ENCODE results near the gene SLC15A3.
"Not testable (repeated sequence)": the region's sequence is repeated elsewhere in the genome, so short reads cannot be mapped to it uniquely, and the experiment has no call there.

The SLC15A3 gene

GRCh38 chr11:60984149-60984548 is 32.2 kb upstream of the SLC15A3 start:
- Mint-ChIP-seq H3K4me1 (peaks cover 91% of the 10 kb centered on the region), H3K4me3 (peak overlapping the region; percentile 91), H3K9me3 (no peaks in the 10 kb centered on the region), H3K27ac (peak overlapping the region; percentile 98), H3K27me3 (no peaks in the 10 kb centered on the region), H3K36me3 (peaks cover 33% of the 10 kb centered on the region)

- no peaks in the 10 kb centered on the region for H3K27me3 Mint-ChIP-seq
- peaks cover 89% of the 10 kb centered on the region for H3K4me1 Mint-ChIP-seq
These were observed 30.2 kb upstream of the SLC15A3 start for GRCh38 chr11:60982184-60982583.

DNA sequence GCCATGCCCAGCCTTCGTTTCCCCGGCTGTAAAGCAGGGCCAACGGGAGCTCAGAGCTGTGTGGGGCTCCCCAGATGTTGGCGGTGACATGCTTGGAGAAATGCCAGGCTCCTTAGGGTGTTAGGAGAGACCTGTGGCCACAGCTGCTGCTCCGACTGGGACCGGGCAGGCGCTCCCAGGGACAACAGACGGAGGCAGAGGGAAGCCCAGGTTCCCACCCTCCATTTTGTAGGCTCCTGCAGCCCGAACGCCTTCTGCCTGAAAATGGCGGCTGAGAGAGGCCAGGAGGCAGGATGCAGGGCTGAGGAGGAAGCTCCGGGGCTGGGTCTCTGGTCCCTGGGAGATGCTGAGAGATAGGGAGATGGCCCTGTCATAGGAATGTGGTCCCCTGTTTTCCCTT is 29.5 kb upstream of the SLC15A3 start:
- no peaks in the 10 kb centered on the region for H3K9me3 Mint-ChIP-seq
- H3K27me3 Mint-ChIP-seq, result no peaks in the 10 kb centered on the region
- H3K4me3 Mint-ChIP-seq, result peak overlapping the region; percentile 91
- H3K27ac Mint-ChIP-seq, result peak overlapping the region; percentile 91
- peaks cover 89% of the 10 kb centered on the region for H3K4me1 Mint-ChIP-seq
- peaks cover 44% of the 10 kb centered on the region for H3K36me3 Mint-ChIP-seq

More at GRCh38 chr11:60982184-60982583, 30.2 kb upstream of the SLC15A3 start:
- Mint-ChIP-seq H3K9me3 (no peaks in the 10 kb centered on the region), H3K36me3 (peaks cover 41% of the 10 kb centered on the region), H3K27ac (peak overlapping the region; percentile 98), H3K4me3 (peak overlapping the region; percentile 91)

DNA sequence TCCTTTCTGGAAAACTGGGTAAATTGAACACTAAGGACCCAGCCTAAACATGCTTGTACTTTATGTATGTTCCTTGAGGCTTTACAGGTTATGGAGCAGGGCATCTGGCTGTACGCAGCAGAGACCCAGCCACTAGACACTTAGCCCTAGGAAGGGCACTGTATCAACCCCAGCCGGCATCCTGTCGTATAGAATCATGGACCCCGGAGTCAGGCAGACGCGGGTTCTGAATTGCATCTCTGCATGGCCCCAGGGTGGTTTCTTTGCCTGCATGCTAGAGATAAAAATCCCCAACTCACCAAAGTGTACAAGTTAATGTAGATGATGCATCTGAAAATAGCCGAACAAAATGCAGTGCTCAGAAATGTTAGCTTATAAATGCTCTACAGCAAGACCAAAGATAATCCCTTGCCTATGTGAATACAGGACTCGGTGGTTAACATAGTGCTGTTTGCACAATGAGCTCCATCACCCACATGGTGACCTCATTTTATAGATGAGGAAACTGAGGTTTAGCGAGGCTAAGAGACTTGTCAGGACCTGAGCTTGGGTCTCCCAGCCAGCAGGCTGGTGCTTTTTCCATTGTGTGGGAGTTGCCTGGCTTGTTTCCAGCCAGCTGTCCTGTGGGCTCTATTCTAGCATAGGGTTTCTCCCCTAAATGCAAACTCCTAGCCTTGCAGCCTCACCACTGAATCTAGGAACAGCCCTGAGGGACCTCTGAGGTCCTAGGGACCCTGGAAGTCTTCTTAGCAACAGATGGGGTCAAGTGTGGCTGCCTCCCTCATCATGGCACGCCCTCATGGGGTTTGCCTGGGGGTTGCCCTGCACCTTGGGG is 26.8 kb upstream of the SLC15A3 start:
- Mint-ChIP-seq H3K4me3 (peak overlapping the region; percentile 99), H3K36me3 (peaks cover 53% of the 10 kb centered on the region), H3K9me3 (no peaks in the 10 kb centered on the region), H3K27me3 (no peaks in the 10 kb centered on the region), H3K27ac (peak overlapping the region; percentile 97), H3K4me1 (peaks cover 78% of the 10 kb centered on the region)

GRCh38 chr11:60977836-60978235 is 25.9 kb upstream of the SLC15A3 start:
- peak overlapping the region; percentile 99 for H3K4me3 Mint-ChIP-seq
- peaks cover 69% of the 10 kb centered on the region for H3K4me1 Mint-ChIP-seq
- H3K36me3 Mint-ChIP-seq, result peaks cover 52% of the 10 kb centered on the region
- H3K27ac Mint-ChIP-seq, result peak overlapping the region; percentile 97
- no peaks in the 10 kb centered on the region for H3K27me3 Mint-ChIP-seq
- no peaks in the 10 kb centered on the region for H3K9me3 Mint-ChIP-seq

DNA sequence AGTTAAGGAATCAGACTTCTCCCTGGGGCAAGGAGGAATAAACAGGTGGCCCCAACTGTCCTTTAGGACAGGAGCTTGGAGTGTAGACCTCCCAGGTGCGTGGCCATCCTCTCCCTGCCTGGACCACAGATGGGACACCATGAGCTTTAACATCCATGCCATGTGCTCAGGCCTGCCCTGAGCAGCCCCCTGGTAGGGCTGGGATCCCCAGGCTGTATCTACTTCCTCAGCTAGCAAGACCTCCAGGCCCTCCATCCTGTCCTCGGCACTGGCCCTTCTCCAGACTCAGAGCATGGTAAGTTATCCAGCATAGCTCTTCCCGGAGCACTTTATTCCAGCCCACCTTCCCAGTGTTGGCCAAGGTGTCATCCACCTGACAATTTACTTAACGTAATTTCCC is 25.2 kb upstream of the SLC15A3 start:
- H3K4me1 Mint-ChIP-seq, result peaks cover 63% of the 10 kb centered on the region
- H3K27ac Mint-ChIP-seq, result peak overlapping the region; percentile 97
- H3K9me3 Mint-ChIP-seq, result no peaks in the 10 kb centered on the region
- H3K27me3 Mint-ChIP-seq, result no peaks in the 10 kb centered on the region
- H3K36me3 Mint-ChIP-seq, result peaks cover 56% of the 10 kb centered on the region
- peak overlapping the region; percentile 99 for H3K4me3 Mint-ChIP-seq

DNA sequence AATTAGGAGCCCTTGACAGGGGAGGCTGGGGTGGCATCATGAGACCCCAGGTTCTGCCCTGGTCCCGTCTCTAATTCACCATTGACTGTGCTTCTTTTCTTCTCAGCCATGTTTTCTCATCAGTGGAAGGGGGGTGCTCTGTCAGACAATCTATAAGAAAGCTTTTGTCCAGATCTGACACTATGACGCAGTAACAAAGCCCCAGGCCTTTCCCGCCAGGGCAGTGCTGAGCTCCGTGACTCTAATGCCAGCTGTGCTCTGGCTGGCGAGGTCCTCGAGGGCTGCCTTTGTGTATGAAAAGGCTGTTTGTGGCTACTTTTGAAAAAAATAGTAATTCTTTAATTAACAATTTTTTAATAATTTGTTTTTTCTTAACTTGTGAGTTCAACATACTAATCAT is 22.8 kb upstream of the SLC15A3 start:
- H3K4me1 Mint-ChIP-seq, result peaks cover 55% of the 10 kb centered on the region
- H3K4me3 Mint-ChIP-seq, result peak overlapping the region; percentile 99
- peak overlapping the region; percentile 99 for H3K27ac Mint-ChIP-seq
- no peaks in the 10 kb centered on the region for H3K27me3 Mint-ChIP-seq
- H3K36me3 Mint-ChIP-seq, result peaks cover 50% of the 10 kb centered on the region
- no peaks in the 10 kb centered on the region for H3K9me3 Mint-ChIP-seq

GRCh38 chr11:60974316-60974715 is 22.3 kb upstream of the SLC15A3 start:
- not testable (repeated sequence) for H3K27me3 Mint-ChIP-seq, H3K9me3 Mint-ChIP-seq
- peak overlapping the region; percentile 99 for H3K4me3 Mint-ChIP-seq
- peak overlapping the region; percentile 99 for H3K27ac Mint-ChIP-seq
- peaks cover 53% of the 10 kb centered on the region for H3K4me1 Mint-ChIP-seq
- H3K36me3 Mint-ChIP-seq, result peaks cover 50% of the 10 kb centered on the region

DNA sequence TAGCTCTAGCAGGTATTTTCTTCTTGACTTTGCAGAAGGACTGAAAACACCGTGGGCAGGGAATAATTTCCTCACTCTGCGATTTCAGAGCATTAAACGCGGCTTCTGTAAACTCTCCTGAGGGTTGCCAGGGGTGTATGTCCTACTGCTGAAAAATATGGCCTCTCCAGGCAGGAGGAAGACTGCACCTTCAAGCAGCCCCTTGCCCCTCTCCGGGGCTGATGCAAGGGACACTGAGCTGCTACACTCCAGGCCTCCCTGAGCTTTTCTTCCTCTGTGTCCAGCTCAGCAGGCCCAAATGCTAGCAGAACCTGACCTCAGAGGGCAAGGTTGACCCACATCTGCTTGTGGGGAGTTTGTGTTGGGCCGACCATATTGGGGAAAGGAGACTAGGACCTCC is 21.7 kb upstream of the SLC15A3 start:
- Mint-ChIP-seq H3K27me3 (no peaks in the 10 kb centered on the region), H3K9me3 (no peaks in the 10 kb centered on the region)

DNA sequence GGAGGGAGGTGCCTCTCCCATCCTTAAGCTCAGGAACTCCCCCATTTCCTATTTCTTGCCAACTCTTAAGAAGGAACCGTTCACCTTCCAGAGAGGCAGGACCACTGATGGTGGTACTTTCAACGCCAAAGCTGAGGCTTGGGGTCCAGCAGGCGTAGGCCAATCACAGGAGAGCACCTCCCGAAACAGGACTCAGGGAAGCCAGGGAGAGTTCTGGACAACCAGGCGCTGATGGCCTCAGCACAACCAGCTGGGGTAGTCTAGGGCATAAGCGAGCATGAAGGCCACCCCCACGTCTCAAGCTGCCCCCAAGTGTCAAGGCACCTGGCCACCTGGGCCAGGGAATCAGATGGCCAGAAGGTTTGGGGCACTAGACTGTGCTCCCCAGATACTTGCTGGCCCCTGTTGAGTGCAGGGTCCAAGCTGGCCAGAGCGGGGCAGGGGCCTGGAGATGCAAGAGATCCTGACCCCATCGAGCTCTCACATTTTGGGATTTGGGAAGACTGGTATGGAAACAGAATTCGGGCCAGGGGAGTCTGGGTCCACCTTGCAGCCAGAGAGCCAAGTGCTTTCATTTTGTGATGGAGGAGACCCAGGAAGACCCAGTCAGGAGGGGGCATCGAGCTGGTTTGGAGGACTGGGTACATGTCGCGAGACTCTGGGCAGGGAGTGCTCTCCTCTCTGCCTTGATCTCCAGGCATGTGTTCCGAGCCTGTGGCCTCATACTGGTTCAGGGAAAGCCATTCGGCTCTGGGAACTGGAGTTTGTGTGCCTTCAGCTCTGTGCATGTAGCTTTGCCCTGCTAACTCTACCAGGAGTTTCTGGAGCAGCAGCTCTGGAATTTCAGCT is 20.4 kb upstream of the SLC15A3 start:
- Mint-ChIP-seq H3K36me3 (peaks cover 40% of the 10 kb centered on the region), H3K4me1 (peaks cover 35% of the 10 kb centered on the region), H3K4me3 (peak overlapping the region; percentile 99), H3K27ac (peak overlapping the region; percentile 99), H3K9me3 (no peaks in the 10 kb centered on the region), H3K27me3 (no peaks in the 10 kb centered on the region)

More for the DNA sequence above, 21.7 kb upstream of the SLC15A3 start:
- peaks cover 47% of the 10 kb centered on the region for H3K36me3 Mint-ChIP-seq
- peak overlapping the region; percentile 99 for H3K27ac Mint-ChIP-seq
- H3K4me1 Mint-ChIP-seq, result peaks cover 47% of the 10 kb centered on the region
- H3K4me3 Mint-ChIP-seq, result peak overlapping the region; percentile 99

DNA sequence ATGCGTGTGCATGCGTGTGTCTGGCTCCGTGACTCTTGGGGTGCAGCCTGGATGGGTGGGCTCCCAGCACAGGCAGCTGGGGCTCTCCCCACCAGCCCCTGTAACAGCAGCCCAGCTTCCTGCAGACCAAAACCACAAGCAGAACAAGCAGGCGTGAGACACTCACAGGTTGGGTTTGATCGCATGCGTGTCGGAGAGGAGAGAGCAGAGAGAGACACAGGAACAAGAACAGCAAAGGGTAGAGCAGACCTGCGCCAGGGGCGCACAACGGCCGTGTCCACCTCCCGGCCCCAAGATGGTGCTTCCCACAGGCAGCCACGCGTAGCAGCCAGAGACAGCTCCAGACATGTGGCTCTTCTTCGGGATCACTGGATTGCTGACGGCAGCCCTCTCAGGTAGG is 19.5 kb upstream of the SLC15A3 start, which contains the start of gene CD6:
TSS of gene CD6 (plus strand) at position 161 of the 400 bp plus-strand sequence. CDS start at position 347, 186 bp downstream.
- Mint-ChIP-seq H3K36me3 (peaks cover 33% of the 10 kb centered on the region), H3K4me1 (peaks cover 27% of the 10 kb centered on the region), H3K27me3 (no peaks in the 10 kb centered on the region), H3K4me3 (peak within 1 kb of the TSS; percentile 99), H3K9me3 (no peaks in the 10 kb centered on the region), H3K27ac (peak within 1 kb of the TSS; percentile 99)

DNA sequence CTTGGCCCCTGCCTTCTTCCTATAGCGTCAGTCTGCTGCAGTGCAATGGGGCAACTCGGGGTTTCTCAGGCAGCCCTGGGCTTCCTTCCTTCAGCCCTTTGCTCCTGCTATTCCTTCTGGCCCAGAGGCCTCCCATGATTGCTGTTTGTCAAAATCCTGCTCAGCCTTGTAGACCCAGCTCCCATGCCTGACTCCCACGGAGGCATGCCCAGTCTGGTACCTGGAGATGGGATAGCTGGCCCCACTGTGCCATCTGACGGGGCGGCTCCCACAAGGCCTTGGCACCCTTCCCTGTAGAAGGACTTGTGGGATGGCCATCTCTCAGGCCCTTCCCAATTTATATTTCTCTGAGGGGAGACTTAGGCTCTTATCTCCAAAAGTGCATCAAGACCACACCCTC is 18.9 kb upstream of the SLC15A3 start:
- Mint-ChIP-seq H3K27me3 (no peaks in the 10 kb centered on the region), H3K27ac (peak overlapping the region; percentile 99), H3K9me3 (no peaks in the 10 kb centered on the region), H3K4me3 (peak overlapping the region; percentile 99), H3K4me1 (peaks cover 21% of the 10 kb centered on the region), H3K36me3 (peaks cover 29% of the 10 kb centered on the region)

DNA sequence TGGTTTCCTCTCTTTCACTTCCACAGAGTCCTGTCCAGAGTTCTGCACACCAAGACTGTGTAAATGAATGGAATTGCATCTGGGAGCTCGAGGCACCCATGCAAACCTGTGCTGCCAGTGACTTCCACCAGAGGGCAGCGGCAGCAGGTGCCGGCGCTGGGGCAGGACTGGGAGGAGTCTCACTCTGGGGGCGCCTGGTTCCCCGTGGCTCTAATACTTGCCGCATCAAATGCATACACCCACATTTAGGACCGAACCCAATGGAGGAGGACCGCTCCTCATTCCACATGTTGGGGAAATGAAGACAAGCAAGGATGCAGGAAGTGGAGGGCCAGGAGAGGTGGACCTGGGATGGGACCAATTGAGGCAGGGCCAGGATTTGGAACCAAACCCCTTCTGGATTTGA is 18.4 kb upstream of the SLC15A3 start:
- Mint-ChIP-seq H3K36me3 (peaks cover 28% of the 10 kb centered on the region), H3K9me3 (no peaks in the 10 kb centered on the region), H3K4me1 (peaks cover 20% of the 10 kb centered on the region), H3K27me3 (no peaks in the 10 kb centered on the region), H3K27ac (peak overlapping the region; percentile 95), H3K4me3 (peak overlapping the region; percentile 99)

GRCh38 chr11:60968223-60968622 is 16.2 kb upstream of the SLC15A3 start:
- H3K4me1 Mint-ChIP-seq, result peaks cover 16% of the 10 kb centered on the region
- no peak overlapping the region for H3K4me3 Mint-ChIP-seq
- peaks cover 10% of the 10 kb centered on the region for H3K36me3 Mint-ChIP-seq
- no peaks in the 10 kb centered on the region for H3K9me3 Mint-ChIP-seq
- no peak overlapping the region for H3K27ac Mint-ChIP-seq
- H3K27me3 Mint-ChIP-seq, result no peaks in the 10 kb centered on the region

DNA sequence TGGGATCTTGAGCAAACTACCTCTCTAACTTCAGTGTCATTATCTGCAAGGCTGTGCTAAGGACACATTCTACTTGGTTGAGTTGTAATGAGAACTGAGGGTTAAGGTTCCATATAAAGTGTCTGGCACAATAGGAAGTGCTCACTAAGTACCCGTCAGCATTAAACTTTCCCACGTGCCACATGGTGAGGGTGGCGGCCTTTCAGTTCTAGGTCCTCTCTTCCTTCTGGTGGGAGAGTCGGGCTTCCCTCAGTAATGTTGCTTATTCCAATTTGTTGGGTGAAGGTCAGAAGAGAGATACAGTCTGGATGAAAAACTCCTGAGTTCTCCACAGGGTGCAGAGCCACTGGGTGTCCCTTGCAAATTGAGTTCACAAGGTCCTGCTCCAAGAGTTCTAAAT is 14.9 kb upstream of the SLC15A3 start:
- Mint-ChIP-seq H3K27ac (no peak overlapping the region), H3K27me3 (no peaks in the 10 kb centered on the region), H3K36me3 (peaks cover 2% of the 10 kb centered on the region), H3K9me3 (no peaks in the 10 kb centered on the region), H3K4me1 (peaks cover 16% of the 10 kb centered on the region), H3K4me3 (no peak overlapping the region)

- no peak overlapping the region for H3K27ac Mint-ChIP-seq
These were observed 12.8 kb upstream of the SLC15A3 start for GRCh38 chr11:60964801-60965200.

More at GRCh38 chr11:60964801-60965200, 12.8 kb upstream of the SLC15A3 start:
- Mint-ChIP-seq H3K27me3 (no peaks in the 10 kb centered on the region), H3K36me3 (peaks cover 2% of the 10 kb centered on the region), H3K4me1 (no peaks in the 10 kb centered on the region), H3K4me3 (no peak overlapping the region), H3K9me3 (no peaks in the 10 kb centered on the region)

All from activated naive CD4-positive, alpha-beta T cell treated with anti-CD3 and anti-CD28 coated beads, Interleukin-2, amount 50 U/mL, for 24 hours (primary cell).